Suprapubic skin (tissue), 4 donors: ENCODE results near the gene DOCK8. TPM values are rescaled to one million over a fixed set of nuclear protein-coding genes. Genes with fewer than 3 reads are reported as not detected.

ENCODE experiments used
- DNase-seq, 2 donors: peaks; one replicate each; pipeline ENCODE4 v3.0.0-alpha.2; 2019; ENCODE audit warnings: low spot score in 2 of 2
- H3K27ac ChIP-seq: fragments of 200-600 bp; sonication (generic); one replicate; pipeline ENCODE4 v1.5.1; 2019
- H3K27me3 ChIP-seq: fragments of 200-600 bp; sonication (generic); one replicate; pipeline ENCODE4 v1.5.1; 2019
- H3K36me3 ChIP-seq: fragments of 200-600 bp; sonication (generic); one replicate; pipeline ENCODE4 v1.5.1; 2019
- H3K4me1 ChIP-seq: fragments of 200-600 bp; sonication (generic); one replicate; pipeline ENCODE4 v1.5.1; 2019
- H3K4me3 ChIP-seq: fragments of 200-600 bp; sonication (generic); one replicate; pipeline ENCODE4 v1.5.1; 2019; ENCODE audit warnings: mild to moderate bottlenecking
- H3K9me3 ChIP-seq: fragments of 200-600 bp; sonication (generic); one replicate; pipeline ENCODE4 v1.5.1; 2019
- EP300 ChIP-seq: sonication (generic); formaldehyde crosslinking; IDR thresholded peaks from one replicate; pipeline ENCODE4 v1.6.1; 2017; ENCODE audit warnings: antibody characterized with exemption
- POLR2A ChIP-seq, 2 donors: fragments of 450-650 bp; IDR thresholded peaks; one replicate each; pipeline ENCODE4 v1.6.1; 2017; ENCODE audit warnings: antibody characterized with exemption in 2 of 2, mild to moderate bottlenecking in 2 of 2, moderate library complexity in 2 of 2
- POLR2AphosphoS5 ChIP-seq, 3 donors: sonication (generic); formaldehyde crosslinking; IDR thresholded peaks; one replicate each; pipeline ENCODE4 v1.6.1; 2017; ENCODE audit warnings: antibody characterized with exemption in 3 of 3
- WGBS: methylation state at CpG from one replicate; pipeline ENCODE4 v1.1.5; 2018; 5-methylcytosine and 5-hydroxymethylcytosine counted together
- total RNA-seq, 4 donors: library from RNA; depleted of rRNA; stranded (reverse); fragments of >200 nt; gene quantifications; one replicate each; pipeline ENCODE4 v1.1.0, GENCODE V29; 2016
- TF ChIP-seq, protein P1 (sequence below), 2 donors: fragments of 200-600 bp in 1 of 2; fragments of 450-650 bp in 1 of 2; sonication (generic) in 1 of 2; IDR thresholded peaks; one replicate each; pipeline ENCODE4 v1.5.1; 2016 to 2019; ENCODE audit warnings: antibody characterized with exemption in 2 of 2, mild to moderate bottlenecking in 1 of 2, moderate library complexity in 1 of 2

Gene DOCK8
- total RNA-seq, 4 donors from 2014 or later, result 4.1 to 13.3 (median 10.3) TPM

- WGBS, result 44% methylated on average over 3 of the region's 3 CpGs
- H3K4me3 ChIP-seq, result no peak overlapping the region
- no peaks in the 10 kb centered on the region for H3K27me3 ChIP-seq
- no peak for DNase-seq
- no peaks in the 10 kb centered on the region for H3K36me3 ChIP-seq
- TF ChIP-seq POLR2A (IDR thresholded peaks at IDR 0.05), result no peak
- TF ChIP-seq, protein P1, sequence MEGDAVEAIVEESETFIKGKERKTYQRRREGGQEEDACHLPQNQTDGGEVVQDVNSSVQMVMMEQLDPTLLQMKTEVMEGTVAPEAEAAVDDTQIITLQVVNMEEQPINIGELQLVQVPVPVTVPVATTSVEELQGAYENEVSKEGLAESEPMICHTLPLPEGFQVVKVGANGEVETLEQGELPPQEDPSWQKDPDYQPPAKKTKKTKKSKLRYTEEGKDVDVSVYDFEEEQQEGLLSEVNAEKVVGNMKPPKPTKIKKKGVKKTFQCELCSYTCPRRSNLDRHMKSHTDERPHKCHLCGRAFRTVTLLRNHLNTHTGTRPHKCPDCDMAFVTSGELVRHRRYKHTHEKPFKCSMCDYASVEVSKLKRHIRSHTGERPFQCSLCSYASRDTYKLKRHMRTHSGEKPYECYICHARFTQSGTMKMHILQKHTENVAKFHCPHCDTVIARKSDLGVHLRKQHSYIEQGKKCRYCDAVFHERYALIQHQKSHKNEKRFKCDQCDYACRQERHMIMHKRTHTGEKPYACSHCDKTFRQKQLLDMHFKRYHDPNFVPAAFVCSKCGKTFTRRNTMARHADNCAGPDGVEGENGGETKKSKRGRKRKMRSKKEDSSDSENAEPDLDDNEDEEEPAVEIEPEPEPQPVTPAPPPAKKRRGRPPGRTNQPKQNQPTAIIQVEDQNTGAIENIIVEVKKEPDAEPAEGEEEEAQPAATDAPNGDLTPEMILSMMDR (IDR thresholded peaks at IDR 0.05), result no peak
- no peak for TF ChIP-seq EP300
- no peak for TF ChIP-seq POLR2AphosphoS5 (IDR thresholded peaks at IDR 0.05)
- no peaks in the 10 kb centered on the region for H3K4me1 ChIP-seq
- no peaks in the 10 kb centered on the region for H3K9me3 ChIP-seq
- H3K27ac ChIP-seq, result no peak overlapping the region
Measured at GRCh38 chr9:277601-278295, 63.1 kb downstream of the DOCK8 start.

- TF ChIP-seq, protein P1 (IDR thresholded peaks at IDR 0.05), result no peak
- TF ChIP-seq EP300 (no peak), POLR2A (IDR thresholded peaks at IDR 0.05) (no peak), POLR2AphosphoS5 (IDR thresholded peaks at IDR 0.05) (no peak)
- Histone ChIP-seq H3K27me3 (no peaks in the 10 kb centered on the region), H3K27ac (no peak overlapping the region), H3K9me3 (no peaks in the 10 kb centered on the region), H3K36me3 (no peaks in the 10 kb centered on the region), H3K4me1 (no peaks in the 10 kb centered on the region), H3K4me3 (no peak overlapping the region)
- no peak for DNase-seq
- 75% methylated on average over 8 of the region's 8 CpGs for WGBS
Measured at GRCh38 chr9:278651-279050, 64.0 kb downstream of the DOCK8 start.

GRCh38 chr9:279674-280073, 65.0 kb downstream of the DOCK8 start:
- Histone ChIP-seq H3K36me3 (no peaks in the 10 kb centered on the region), H3K27ac (no peak overlapping the region), H3K4me3 (no peak overlapping the region), H3K4me1 (no peaks in the 10 kb centered on the region), H3K27me3 (no peaks in the 10 kb centered on the region), H3K9me3 (no peaks in the 10 kb centered on the region)
- no peak for TF ChIP-seq POLR2A (IDR thresholded peaks at IDR 0.05)
- no peak for TF ChIP-seq EP300
- TF ChIP-seq, protein P1 (IDR thresholded peaks at IDR 0.05), result no peak
- no peak for TF ChIP-seq POLR2AphosphoS5 (IDR thresholded peaks at IDR 0.05)
- DNase-seq, result no peak
- WGBS, result 86% methylated on average over 4 of the region's 4 CpGs

DNA sequence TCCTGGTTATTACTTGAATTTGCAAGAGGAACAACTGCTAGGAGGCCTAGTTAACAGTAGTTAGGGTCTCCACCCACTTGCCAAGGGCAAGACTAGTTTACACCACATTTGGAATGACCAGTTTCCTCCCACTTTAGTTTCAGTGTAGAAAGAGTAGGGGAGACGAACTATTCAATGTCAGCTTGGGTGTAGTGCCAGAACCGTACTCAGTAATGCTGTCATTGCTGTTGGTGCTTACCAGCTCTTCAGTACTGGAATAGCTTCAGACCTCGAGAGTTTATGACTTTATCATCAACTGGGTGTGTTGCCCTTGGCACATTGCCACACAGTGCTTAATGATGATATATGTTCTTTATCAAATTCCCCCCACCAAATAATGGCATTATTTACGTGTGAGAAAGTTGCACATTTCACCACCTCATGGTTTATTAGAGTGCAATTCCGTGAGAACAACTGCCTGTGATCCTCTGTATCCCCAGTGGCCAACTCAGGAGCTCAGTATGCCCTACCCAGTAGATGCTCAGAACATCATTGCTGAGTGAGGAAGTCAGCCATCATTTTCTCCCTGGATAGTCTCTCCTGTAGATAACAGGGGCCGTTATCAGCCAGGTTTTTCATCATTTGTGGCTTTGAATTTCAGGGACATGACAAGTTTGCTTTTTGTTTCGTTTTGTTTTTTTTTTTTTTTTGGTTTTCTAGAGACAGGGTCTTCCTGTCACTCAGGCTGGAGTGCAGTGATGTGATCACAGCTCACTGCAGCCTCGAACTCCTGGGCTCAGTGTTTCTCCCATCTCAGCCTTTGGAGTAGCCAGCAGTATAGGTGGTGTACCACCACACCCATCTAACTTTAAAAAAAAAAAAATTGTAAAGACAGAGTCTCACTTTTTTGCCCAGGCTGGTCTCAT, 67.3 kb downstream of the DOCK8 start:
- Histone ChIP-seq H3K4me1 (no peaks in the 10 kb centered on the region), H3K4me3 (no peak overlapping the region), H3K9me3 (no peaks in the 10 kb centered on the region), H3K27ac (no peak overlapping the region), H3K27me3 (no peaks in the 10 kb centered on the region), H3K36me3 (no peaks in the 10 kb centered on the region)
- no peak for TF ChIP-seq EP300
- TF ChIP-seq POLR2A (IDR thresholded peaks at IDR 0.05), result no peak
- TF ChIP-seq, protein P1 (IDR thresholded peaks at IDR 0.05), result no peak
- no peak for TF ChIP-seq POLR2AphosphoS5 (IDR thresholded peaks at IDR 0.05)
- WGBS, result 54% methylated on average over 8 of the region's 8 CpGs
- no peak for DNase-seq

DNA sequence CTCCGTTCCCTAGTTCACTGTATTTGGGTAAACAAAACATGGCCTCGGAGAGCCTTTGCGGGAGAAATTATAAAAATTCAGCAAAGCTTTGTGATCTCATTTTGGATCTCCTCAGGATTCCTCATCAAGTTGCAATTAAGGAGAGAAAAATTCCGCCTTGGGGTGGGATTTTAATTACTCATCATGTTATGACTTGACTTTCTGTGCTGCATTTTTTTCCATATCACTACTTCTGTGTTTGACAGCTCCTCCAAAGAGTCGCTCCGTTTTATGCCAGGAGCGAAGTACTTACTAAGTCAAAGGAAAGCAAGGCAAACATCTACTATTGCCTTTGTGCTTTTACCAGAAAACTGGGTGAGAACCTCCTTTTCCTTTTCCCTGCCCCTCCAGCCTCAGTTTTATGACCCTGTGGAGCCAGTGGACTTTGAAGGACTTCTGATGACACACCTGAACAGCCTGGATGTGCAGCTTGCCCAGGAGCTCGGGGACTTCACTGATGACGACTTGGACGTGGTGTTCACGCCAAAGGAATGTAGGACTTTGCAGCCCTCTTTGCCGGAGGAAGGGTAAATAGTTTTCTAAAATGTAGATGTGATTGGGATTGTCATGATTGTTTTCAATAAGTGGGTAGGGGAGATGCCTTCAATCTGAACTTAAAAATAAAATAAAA, 71.5 kb downstream of the DOCK8 start:
- WGBS, result 53% methylated on average over 12 of the region's 12 CpGs
- no peak for DNase-seq
- Histone ChIP-seq H3K27ac (no peak overlapping the region), H3K4me1 (peaks cover 2% of the 10 kb centered on the region), H3K36me3 (no peaks in the 10 kb centered on the region), H3K9me3 (no peaks in the 10 kb centered on the region), H3K4me3 (no peak overlapping the region), H3K27me3 (no peaks in the 10 kb centered on the region)
- no peak for TF ChIP-seq POLR2AphosphoS5 (IDR thresholded peaks at IDR 0.05)
- TF ChIP-seq POLR2A (IDR thresholded peaks at IDR 0.05), result no peak
- TF ChIP-seq EP300, result no peak
- TF ChIP-seq, protein P1 (IDR thresholded peaks at IDR 0.05), result no peak
